ENCODE results near the gene SUCLG2.

SUCLG2 gene

GRCh38 chr3:67389176-67389575, 265.2 kb downstream of the SUCLG2 start:
- H3K9ac ChIP-seq: no peak overlapping the region
- H3K27ac ChIP-seq: no peak overlapping the region
- TF ChIP-seq Cebpa-rat (IDR thresholded peaks at IDR 0.05): no peak
- peak overlapping the region; percentile 39 for H3K4me2 ChIP-seq
- no peaks in the 10 kb centered on the region for H4K20me1 ChIP-seq
- peaks cover 15% of the 10 kb centered on the region for H3K4me1 ChIP-seq
- H3K27me3 ChIP-seq: no peaks in the 10 kb centered on the region
- no peaks in the 10 kb centered on the region; the same call in 1 of the 2 replicates for H3K36me3 ChIP-seq
- H3K9me3 ChIP-seq: no peaks in the 10 kb centered on the region
- H3K4me3 ChIP-seq: no peak overlapping the region

GRCh38 chr3:67388738-67389137, 265.7 kb downstream of the SUCLG2 start:
- H3K27ac ChIP-seq: no peak overlapping the region
- H3K4me3 ChIP-seq: no peak overlapping the region
- H3K9ac ChIP-seq: no peak overlapping the region
- peak overlapping the region; percentile 39 for H3K4me2 ChIP-seq
- H3K27me3 ChIP-seq: no peaks in the 10 kb centered on the region
- TF ChIP-seq Cebpa-rat (IDR thresholded peaks at IDR 0.05): no peak
- no peaks in the 10 kb centered on the region; the same call in 1 of the 2 replicates for H3K36me3 ChIP-seq
- H3K9me3 ChIP-seq: no peaks in the 10 kb centered on the region
- no peaks in the 10 kb centered on the region for H4K20me1 ChIP-seq
- H3K4me1 ChIP-seq: peaks cover 15% of the 10 kb centered on the region

GRCh38 chr3:67386451-67386850, 268.0 kb downstream of the SUCLG2 start:
- H3K27me3 ChIP-seq: no peaks in the 10 kb centered on the region

GRCh38 chr3:67384760-67385397, 269.5 kb downstream of the SUCLG2 start:
- peaks cover 12% of the 10 kb centered on the region for H3K4me1 ChIP-seq
- H3K36me3 ChIP-seq: no peaks in the 10 kb centered on the region
- no peak overlapping the region for H3K4me2 ChIP-seq
- no peak overlapping the region for H3K4me3 ChIP-seq
- H3K9ac ChIP-seq: no peak overlapping the region
- no peaks in the 10 kb centered on the region for H3K27me3 ChIP-seq
- no peaks in the 10 kb centered on the region for H3K9me3 ChIP-seq
- no peaks in the 10 kb centered on the region for H4K20me1 ChIP-seq
- no peak for TF ChIP-seq Cebpa-rat (IDR thresholded peaks at IDR 0.05)
- H3K27ac ChIP-seq: no peak overlapping the region

More at GRCh38 chr3:67386451-67386850, 268.0 kb downstream of the SUCLG2 start:
- Histone ChIP-seq H3K27ac (no peak overlapping the region), H3K4me1 (peaks cover 15% of the 10 kb centered on the region), H3K9me3 (no peaks in the 10 kb centered on the region), H3K36me3 (no peaks in the 10 kb centered on the region), H3K4me2 (no peak overlapping the region), H3K9ac (no peak overlapping the region), H3K4me3 (no peak overlapping the region), H4K20me1 (no peaks in the 10 kb centered on the region)
- no peak for TF ChIP-seq Cebpa-rat (IDR thresholded peaks at IDR 0.05)

GRCh38 chr3:67384016-67384415, 270.4 kb downstream of the SUCLG2 start:
- Histone ChIP-seq H3K4me1 (peaks cover 4% of the 10 kb centered on the region), H3K27ac (no peak overlapping the region), H3K9me3 (no peaks in the 10 kb centered on the region), H3K27me3 (no peaks in the 10 kb centered on the region), H3K4me2 (no peak overlapping the region), H3K9ac (no peak overlapping the region), H3K36me3 (no peaks in the 10 kb centered on the region), H3K4me3 (no peak overlapping the region), H4K20me1 (no peaks in the 10 kb centered on the region)
- TF ChIP-seq Cebpa-rat (IDR thresholded peaks at IDR 0.05): no peak

- no peaks in the 10 kb centered on the region for H4K20me1 ChIP-seq
- TF ChIP-seq Cebpa-rat (IDR thresholded peaks at IDR 0.05): no peak
- no peak overlapping the region for H3K9ac ChIP-seq
- H3K4me2 ChIP-seq: no peak overlapping the region
- H3K4me1 ChIP-seq: no peaks in the 10 kb centered on the region
- no peaks in the 10 kb centered on the region for H3K27me3 ChIP-seq
- no peak overlapping the region for H3K27ac ChIP-seq
- no peak overlapping the region for H3K4me3 ChIP-seq
- H3K9me3 ChIP-seq: no peaks in the 10 kb centered on the region
- no peaks in the 10 kb centered on the region for H3K36me3 ChIP-seq
These were observed 271.0 kb downstream of the SUCLG2 start for GRCh38 chr3:67383379-67383778.

GRCh38 chr3:67382536-67382935, 271.9 kb downstream of the SUCLG2 start:
- Histone ChIP-seq H3K27ac (no peak overlapping the region), H3K27me3 (no peaks in the 10 kb centered on the region), H3K9ac (0 out of 2 replicates have a peak overlapping the region, but pooled peaks have one; percentile 10), H3K4me2 (no peak overlapping the region), H3K4me1 (no peaks in the 10 kb centered on the region), H3K36me3 (no peaks in the 10 kb centered on the region), H3K4me3 (no peak overlapping the region), H3K9me3 (no peaks in the 10 kb centered on the region), H4K20me1 (no peaks in the 10 kb centered on the region)
- no peak for TF ChIP-seq Cebpa-rat (IDR thresholded peaks at IDR 0.05)

GRCh38 chr3:67381667-67382272, 272.6 kb downstream of the SUCLG2 start:
- Histone ChIP-seq H3K9me3 (no peaks in the 10 kb centered on the region), H3K4me3 (no peak overlapping the region), H3K9ac (no peak overlapping the region), H3K4me1 (peaks cover 1% of the 10 kb centered on the region), H3K27ac (no peak overlapping the region), H3K36me3 (no peaks in the 10 kb centered on the region), H3K27me3 (no peaks in the 10 kb centered on the region), H4K20me1 (no peaks in the 10 kb centered on the region), H3K4me2 (no peak overlapping the region)
- no peak for TF ChIP-seq Cebpa-rat (IDR thresholded peaks at IDR 0.05)

GRCh38 chr3:67380118-67380517, 274.3 kb downstream of the SUCLG2 start:
- Histone ChIP-seq H3K9me3 (no peaks in the 10 kb centered on the region), H3K4me3 (no peak overlapping the region), H3K36me3 (no peaks in the 10 kb centered on the region), H3K27ac (no peak overlapping the region), H4K20me1 (no peaks in the 10 kb centered on the region), H3K9ac (no peak overlapping the region), H3K4me2 (no peak overlapping the region), H3K4me1 (peaks cover 7% of the 10 kb centered on the region), H3K27me3 (no peaks in the 10 kb centered on the region)
- TF ChIP-seq Cebpa-rat (IDR thresholded peaks at IDR 0.05): no peak

GRCh38 chr3:67377299-67377698, 277.1 kb downstream of the SUCLG2 start:
- Histone ChIP-seq H3K36me3 (no peaks in the 10 kb centered on the region), H3K27ac (no peak overlapping the region), H3K27me3 (no peaks in the 10 kb centered on the region), H3K9ac (no peak overlapping the region), H4K20me1 (no peaks in the 10 kb centered on the region), H3K4me1 (peaks cover 7% of the 10 kb centered on the region), H3K4me2 (no peak overlapping the region), H3K4me3 (no peak overlapping the region), H3K9me3 (no peaks in the 10 kb centered on the region)
- no peak for TF ChIP-seq Cebpa-rat (IDR thresholded peaks at IDR 0.05)
